Measurements from ENCODE around the gene SLC28A2.

SLC28A2 gene

GRCh38 chr15:45242289-45242688, 9.7 kb upstream of the SLC28A2 start:
- no peak for FAIRE-seq
- TF ChIP-seq POLR2A (IDR thresholded peaks at IDR 0.05; ENCODE audit: low read depth, low read length): no peak
- DNase-seq (ENCODE audit: insufficient read length, low spot score): no peak

GRCh38 chr15:45249125-45249780, 2.8 kb upstream of the SLC28A2 start:
- DNase-seq (ENCODE audit: insufficient read length, low spot score): no peak
- TF ChIP-seq POLR2A (IDR thresholded peaks at IDR 0.05; ENCODE audit: low read depth, low read length): no peak
- FAIRE-seq: no peak

GRCh38 chr15:45253330-45253729, 1.3 kb downstream of the SLC28A2 start:
- no peak for DNase-seq (ENCODE audit: insufficient read length, low spot score)
- FAIRE-seq: no peak
- TF ChIP-seq POLR2A (IDR thresholded peaks at IDR 0.05; ENCODE audit: low read depth, low read length): no peak

GRCh38 chr15:45254405-45254804, 2.4 kb downstream of the SLC28A2 start:
- FAIRE-seq (peak; percentile 6), DNase-seq (ENCODE audit: insufficient read length, low spot score) (no peak)
- no peak for TF ChIP-seq POLR2A (IDR thresholded peaks at IDR 0.05; ENCODE audit: low read depth, low read length)

DNA sequence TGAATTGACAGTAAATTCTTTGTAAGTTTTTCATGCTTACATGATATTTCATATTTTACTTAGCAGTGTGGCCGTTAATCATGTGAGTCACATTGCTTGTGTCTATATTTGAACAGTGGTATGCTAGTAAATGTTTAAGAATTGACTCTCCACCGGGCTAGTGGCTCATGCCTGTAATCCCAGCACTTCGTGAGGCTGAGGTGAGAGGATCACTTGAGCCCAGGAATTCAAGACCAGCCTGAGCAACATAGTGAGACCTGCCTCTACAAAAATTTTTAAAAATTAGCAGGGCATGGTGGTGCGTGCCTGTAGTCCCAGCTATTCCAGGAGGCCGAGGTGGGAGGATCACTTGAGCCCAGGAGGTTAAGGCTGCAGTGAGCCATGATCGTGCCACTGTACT, 2.8 kb downstream of the SLC28A2 start:
- FAIRE-seq: peak; percentile 79
- peak; percentile 26 for DNase-seq (ENCODE audit: insufficient read length, low spot score)

DNA sequence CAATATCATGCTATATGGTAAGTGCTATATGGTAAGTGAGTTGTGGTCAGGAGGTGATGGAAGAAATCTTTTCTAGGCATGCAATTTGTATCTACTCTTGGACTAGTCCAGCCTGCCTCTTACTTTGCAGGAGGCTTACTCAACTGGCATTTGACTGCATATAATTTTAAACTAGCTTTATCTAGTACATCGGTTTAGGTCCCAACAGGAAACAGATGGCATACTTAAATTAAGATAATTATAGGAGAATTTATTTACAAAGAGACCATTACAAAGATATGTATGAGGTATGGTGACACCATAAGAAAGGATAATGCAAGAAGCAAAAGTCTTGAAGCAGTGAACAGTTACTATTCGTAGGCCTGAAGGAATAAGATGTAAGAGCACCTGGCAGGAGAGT, 7.8 kb downstream of the SLC28A2 start:
- no peak for TF ChIP-seq POLR2A (IDR thresholded peaks at IDR 0.05; ENCODE audit: low read depth, low read length)
- DNase-seq (ENCODE audit: insufficient read length, low spot score) (no peak), FAIRE-seq (no peak)

DNA sequence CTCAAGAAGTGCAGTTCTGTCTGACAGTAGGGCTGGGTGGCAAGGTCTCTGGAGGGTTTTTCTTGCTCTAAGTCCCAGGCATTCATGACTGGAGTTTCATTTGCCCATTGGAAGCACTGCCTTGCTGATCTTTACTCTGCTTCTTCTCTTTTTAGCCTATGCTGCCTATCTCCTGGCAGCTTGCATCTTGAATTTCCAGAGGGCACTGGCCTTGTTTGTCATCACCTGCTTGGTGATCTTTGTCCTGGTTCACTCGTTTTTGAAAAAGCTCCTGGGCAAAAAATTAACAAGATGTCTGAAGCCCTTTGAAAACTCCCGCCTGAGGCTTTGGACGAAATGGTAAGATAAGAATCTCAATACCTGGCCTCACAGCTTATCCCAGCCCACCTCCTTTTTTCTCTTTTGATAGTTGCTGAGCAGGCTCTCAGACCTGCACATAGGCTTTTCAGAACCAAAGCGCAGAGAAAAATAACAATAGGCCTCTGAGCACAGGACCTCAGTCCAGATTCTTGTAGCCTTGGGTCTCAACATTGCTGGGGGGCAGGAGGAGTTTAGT, 10.9 kb downstream of the SLC28A2 start:
- no peak for TF ChIP-seq POLR2A (IDR thresholded peaks at IDR 0.05; ENCODE audit: low read depth, low read length)
- no peak for FAIRE-seq
- DNase-seq (ENCODE audit: insufficient read length, low spot score): no peak

GRCh38 chr15:45263854-45264253, 11.8 kb downstream of the SLC28A2 start:
- DNase-seq (ENCODE audit: insufficient read length, low spot score): no peak
- FAIRE-seq: no peak
- TF ChIP-seq POLR2A (IDR thresholded peaks at IDR 0.05; ENCODE audit: low read depth, low read length): no peak

DNA sequence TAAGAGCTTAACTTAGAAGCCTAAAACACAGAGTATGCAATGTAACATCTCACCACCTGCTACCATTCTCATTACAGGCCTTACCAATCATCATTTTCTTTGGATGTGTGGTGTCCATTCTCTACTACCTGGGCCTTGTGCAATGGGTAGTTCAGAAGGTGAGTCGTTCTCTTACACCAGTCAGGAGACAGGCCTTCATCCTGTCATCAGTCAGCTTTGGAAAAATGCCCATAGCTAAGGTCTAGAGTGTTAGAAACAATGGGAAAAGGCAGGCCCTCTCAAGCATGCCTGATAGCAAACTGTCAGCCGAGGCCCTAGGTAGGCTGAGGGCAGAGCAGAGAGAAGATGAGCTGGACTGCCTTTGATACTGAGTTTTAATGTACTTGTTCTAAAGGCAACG, 13.5 kb downstream of the SLC28A2 start:
- DNase-seq (ENCODE audit: insufficient read length, low spot score): no peak
- no peak for TF ChIP-seq POLR2A (IDR thresholded peaks at IDR 0.05; ENCODE audit: low read depth, low read length)
- no peak for FAIRE-seq

DNA sequence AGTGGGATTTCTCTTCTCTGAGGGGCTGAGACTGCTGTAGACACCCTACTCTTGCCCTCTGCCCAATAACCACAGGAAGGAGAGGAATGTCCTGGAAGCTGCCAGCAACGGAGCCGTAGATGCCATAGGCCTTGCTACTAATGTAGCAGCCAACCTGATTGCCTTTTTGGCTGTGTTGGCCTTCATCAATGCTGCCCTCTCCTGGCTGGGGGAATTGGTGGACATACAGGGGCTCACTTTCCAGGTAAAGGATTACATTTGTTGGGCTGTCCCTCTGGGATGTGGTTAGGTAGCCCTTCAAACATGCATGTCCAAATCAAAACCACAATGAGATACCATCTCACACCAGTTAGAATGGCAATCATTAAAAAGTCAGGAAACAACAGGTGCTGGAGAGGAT, 16.1 kb downstream of the SLC28A2 start:
- FAIRE-seq (no peak), DNase-seq (ENCODE audit: insufficient read length, low spot score) (no peak)
- TF ChIP-seq POLR2A (IDR thresholded peaks at IDR 0.05; ENCODE audit: low read depth, low read length): no peak

- DNase-seq (ENCODE audit: insufficient read length, low spot score) (no peak), FAIRE-seq (no peak)
- no peak for TF ChIP-seq POLR2A (IDR thresholded peaks at IDR 0.05; ENCODE audit: low read depth, low read length)
Observed at GRCh38 chr15:45274636-45275380, 22.8 kb downstream of the SLC28A2 start.

- peak; percentile 38 for FAIRE-seq
- TF ChIP-seq POLR2A (IDR thresholded peaks at IDR 0.05; ENCODE audit: low read depth, low read length): no peak
- DNase-seq (ENCODE audit: insufficient read length, low spot score): no peak
Observed at GRCh38 chr15:45276831-45277230, 24.8 kb downstream of the SLC28A2 start.

GRCh38 chr15:45279024-45279698, 27.1 kb downstream of the SLC28A2 start:
- peak; percentile 65 for TF ChIP-seq POLR2A (IDR thresholded peaks at IDR 0.05; ENCODE audit: low read depth, low read length)
- FAIRE-seq: peak; percentile 98

GRCh38 chr15:45285413-45285812, 33.4 kb downstream of the SLC28A2 start:
- DNase-seq (ENCODE audit: insufficient read length, low spot score): no peak
- FAIRE-seq: no peak
- no peak for TF ChIP-seq POLR2A (IDR thresholded peaks at IDR 0.05; ENCODE audit: low read depth, low read length)

More at GRCh38 chr15:45279024-45279698, 27.1 kb downstream of the SLC28A2 start:
- peak; percentile 94 for DNase-seq (ENCODE audit: insufficient read length, low spot score)

Data from H54 (cell line).